HEK293 (cell line): ENCODE data around the gene TSPO.

Experiments
- CTCF ChIA-PET: fragments of 350-600 bp; formaldehyde crosslinking; extraction: SDS; loops from one replicate; lab custom pipeline; 2021; ENCODE audit warnings: antibody characterized with exemption; lab: Yijun Ruan, JAX
- POLR2A ChIA-PET: fragments of 300-600 bp; formaldehyde crosslinking; extraction: SDS; loops from one replicate; lab custom pipeline; 2020; ENCODE audit warnings: antibody characterized with exemption, inconsistent platforms; lab: Yijun Ruan, JAX
- H3K27ac ChIP-seq: fragments of 200-500 bp; sonication (Bioruptor generic); 2 replicates; pipeline ENCODE4 v1.5.1; 2014; ENCODE audit warnings: low read depth, low read length, control low read depth, inconsistent platforms; ENCODE audit errors: extremely low read depth
- H3K36me3 ChIP-seq, 2 experiments: fragments of 200-500 bp in 1 of 2; sonication (Bioruptor generic) in 1 of 2; 1 replicate in 1 of 2; 2 replicates in 1 of 2; pipeline ENCODE4 v1.5.1; 2014 to 2017; ENCODE audit warnings: inconsistent platforms in 2 of 2, low read length in 2 of 2; ENCODE audit not compliant: control insufficient read depth in 2 of 2, insufficient read depth in 1 of 2
- H3K4me1 ChIP-seq: fragments of 200-500 bp; sonication (Bioruptor generic); 2 replicates; pipeline ENCODE4 v1.5.1; 2014; ENCODE audit warnings: mild to moderate bottlenecking, low read length, inconsistent platforms; ENCODE audit not compliant: control insufficient read depth, insufficient read depth
- H3K4me3 ChIP-seq: 2 replicates; pipeline ENCODE4 v1.5.1; 2011; ENCODE audit warnings: low read depth, mild to moderate bottlenecking, control low read depth, low read length, moderate library complexity
- H3K9me3 ChIP-seq: fragments of 200-500 bp; sonication (Bioruptor generic); 2 replicates; pipeline ENCODE4 v1.5.1; 2014; ENCODE audit warnings: low read depth, low read length, inconsistent platforms; ENCODE audit not compliant: control insufficient read depth, insufficient read depth
- ATF2 ChIP-seq: fragments of 450-650 bp; formaldehyde crosslinking; IDR thresholded peaks from 2 replicates; pipeline ENCODE4 v1.5.1; 2016; ENCODE audit warnings: missing biosample characterization, missing genetic modification characterization, low read depth
- GLI4 ChIP-seq: fragments of 450-650 bp; formaldehyde crosslinking; IDR thresholded peaks from 2 replicates; pipeline ENCODE4 v1.5.1; 2016; ENCODE audit warnings: missing biosample characterization, missing genetic modification characterization
- GLIS2 ChIP-seq: fragments of 450-650 bp; formaldehyde crosslinking; IDR thresholded peaks from 2 replicates; pipeline ENCODE4 v1.5.1; 2016; ENCODE audit warnings: missing biosample characterization, missing genetic modification characterization
- KLF7 ChIP-seq: fragments of 450-650 bp; formaldehyde crosslinking; IDR thresholded peaks from 2 replicates; pipeline ENCODE4 v1.5.1; 2016; ENCODE audit warnings: missing biosample characterization, missing genetic modification characterization, borderline replicate concordance
- KLF9 ChIP-seq: fragments of 450-650 bp; formaldehyde crosslinking; IDR thresholded peaks from 2 replicates; pipeline ENCODE4 v1.5.1; 2016; ENCODE audit warnings: missing biosample characterization, missing genetic modification characterization, low read depth
- SETDB1 ChIP-seq: IDR thresholded peaks from one replicate; pipeline ENCODE4 v1.6.1; 2017; ENCODE audit warnings: mild to moderate bottlenecking, low read length, moderate library complexity, mixed read lengths; ENCODE audit not compliant: insufficient read length
- ZNF140 ChIP-seq: fragments of 450-650 bp; formaldehyde crosslinking; IDR thresholded peaks from 2 replicates; pipeline ENCODE4 v1.5.1; 2016; ENCODE audit warnings: missing biosample characterization, missing genetic modification characterization
- ZNF18 ChIP-seq: fragments of 450-650 bp; formaldehyde crosslinking; IDR thresholded peaks from 2 replicates; pipeline ENCODE4 v1.5.1; 2016; ENCODE audit warnings: missing biosample characterization, missing genetic modification characterization
- ZNF266 ChIP-seq: fragments of 450-650 bp; formaldehyde crosslinking; IDR thresholded peaks from 2 replicates; pipeline ENCODE4 v1.5.1; 2016; ENCODE audit warnings: missing biosample characterization, missing genetic modification characterization, low read depth
- ZNF324 ChIP-seq: fragments of 450-650 bp; formaldehyde crosslinking; IDR thresholded peaks from 2 replicates; pipeline ENCODE4 v1.5.1; 2016; ENCODE audit warnings: missing biosample characterization, missing genetic modification characterization
- ZNF404 ChIP-seq: fragments of 450-650 bp; formaldehyde crosslinking; IDR thresholded peaks from 2 replicates; pipeline ENCODE4 v1.5.1; 2017; ENCODE audit warnings: missing biosample characterization, missing genetic modification characterization
- ZNF426 ChIP-seq: fragments of 450-650 bp; formaldehyde crosslinking; IDR thresholded peaks from 2 replicates; pipeline ENCODE4 v1.5.1; 2017; ENCODE audit warnings: missing biosample characterization, missing genetic modification characterization, mild to moderate bottlenecking, inconsistent platforms, moderate library complexity
- ZNF473 ChIP-seq: fragments of 450-650 bp; formaldehyde crosslinking; IDR thresholded peaks from 2 replicates; pipeline ENCODE4 v1.5.1; 2017; ENCODE audit warnings: missing biosample characterization, missing genetic modification characterization
- ZNF629 ChIP-seq: fragments of 450-650 bp; formaldehyde crosslinking; IDR thresholded peaks from 2 replicates; pipeline ENCODE4 v1.5.1; 2017; ENCODE audit warnings: missing biosample characterization, missing genetic modification characterization
- ZNF664 ChIP-seq: fragments of 450-650 bp; formaldehyde crosslinking; IDR thresholded peaks from 2 replicates; pipeline ENCODE4 v1.5.1; 2016; ENCODE audit warnings: missing biosample characterization, missing genetic modification characterization
- ZSCAN23 ChIP-seq: fragments of 450-650 bp; formaldehyde crosslinking; IDR thresholded peaks from 2 replicates; pipeline ENCODE4 v1.5.1; 2016; ENCODE audit warnings: missing biosample characterization, missing genetic modification characterization
- TF ChIP-seq, protein P1 (sequence below): IDR thresholded peaks from 2 replicates; pipeline ENCODE4 v1.6.1; 2011; ENCODE audit warnings: mild to moderate bottlenecking, low read depth, low read length, borderline replicate concordance
- TF ChIP-seq, protein P2 (sequence below): fragments of 450-650 bp; formaldehyde crosslinking; IDR thresholded peaks from 2 replicates; pipeline ENCODE4 v1.5.1; 2016; ENCODE audit warnings: missing biosample characterization, missing genetic modification characterization
- TF ChIP-seq, protein P3 (sequence below): fragments of 450-650 bp; formaldehyde crosslinking; IDR thresholded peaks from 2 replicates; pipeline ENCODE4 v1.5.1; 2017; ENCODE audit warnings: missing biosample characterization, mild to moderate bottlenecking, missing genetic modification characterization, moderate library complexity
- TF ChIP-seq, protein P4 (sequence below): fragments of 450-650 bp; formaldehyde crosslinking; IDR thresholded peaks from 2 replicates; pipeline ENCODE4 v1.5.1; 2016; ENCODE audit warnings: missing biosample characterization, missing genetic modification characterization

Gene TSPO

GRCh38 chr22:43131773-43132501, 19.4 kb upstream of the TSPO start:
- TF ChIP-seq GLI4 (no peak), ZNF664 (tag by site-specific recombination) (no peak)
- Histone ChIP-seq H3K4me1 (peaks cover 3% of the 10 kb centered on the region), H3K36me3 (peaks cover 27 to 60% of the 10 kb centered on the region in 2 experiments), H3K9me3 (no peaks in the 10 kb centered on the region), H3K27ac (no peak overlapping the region), H3K4me3 (no peak overlapping the region)
- CTCF ChIA-PET: interaction anchor here (1.1 kb wide), 1 partner anchor 10 kb away, joined by 3 read pairs; no protein-coding TSS in a partner anchor
- POLR2A ChIA-PET: no interaction called here

- peaks cover 3% of the 10 kb centered on the region for H3K4me1 ChIP-seq
- TF ChIP-seq SETDB1 (no peak), ZNF426 (tag by site-specific recombination) (no peak), ZNF629 (tag by site-specific recombination) (no peak), ZNF404 (tag by site-specific recombination) (no peak), ZNF140 (tag by site-specific recombination) (no peak), ATF2 (tag by site-specific recombination) (no peak)
- TF ChIP-seq, protein P1, sequence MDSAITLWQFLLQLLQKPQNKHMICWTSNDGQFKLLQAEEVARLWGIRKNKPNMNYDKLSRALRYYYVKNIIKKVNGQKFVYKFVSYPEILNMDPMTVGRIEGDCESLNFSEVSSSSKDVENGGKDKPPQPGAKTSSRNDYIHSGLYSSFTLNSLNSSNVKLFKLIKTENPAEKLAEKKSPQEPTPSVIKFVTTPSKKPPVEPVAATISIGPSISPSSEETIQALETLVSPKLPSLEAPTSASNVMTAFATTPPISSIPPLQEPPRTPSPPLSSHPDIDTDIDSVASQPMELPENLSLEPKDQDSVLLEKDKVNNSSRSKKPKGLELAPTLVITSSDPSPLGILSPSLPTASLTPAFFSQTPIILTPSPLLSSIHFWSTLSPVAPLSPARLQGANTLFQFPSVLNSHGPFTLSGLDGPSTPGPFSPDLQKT: no peak
- H3K36me3 ChIP-seq: peaks cover 34 to 75% of the 10 kb centered on the region in 2 experiments
- POLR2A ChIA-PET: interaction anchor here (0.6 kb wide), 1 partner anchor 647 kb away, joined by 3 read pairs; no protein-coding TSS in a partner anchor
- CTCF ChIA-PET: no interaction called here
- H3K4me3 ChIP-seq: no peak overlapping the region
- H3K27ac ChIP-seq: no peak overlapping the region
- H3K9me3 ChIP-seq: no peaks in the 10 kb centered on the region
Observed at GRCh38 chr22:43133401-43133800, 18.0 kb upstream of the TSPO start.

- peaks cover under 1% of the 10 kb centered on the region for H3K4me1 ChIP-seq
- no peaks in the 10 kb centered on the region for H3K9me3 ChIP-seq
- H3K27ac ChIP-seq: no peak overlapping the region
- ChIA-PET POLR2A (no interaction called here), CTCF (interaction anchor here (0.6 to 1.4 kb wide), 2 partner anchors 8 to 35 kb away, joined by 3 to 6 read pairs; no protein-coding TSS in a partner anchor)
- H3K36me3 ChIP-seq: peaks cover 46 to 87% of the 10 kb centered on the region in 2 experiments
- H3K4me3 ChIP-seq: no peak overlapping the region
- no peak for TF ChIP-seq ZSCAN23 (tag by site-specific recombination)
- TF ChIP-seq, protein P2, sequence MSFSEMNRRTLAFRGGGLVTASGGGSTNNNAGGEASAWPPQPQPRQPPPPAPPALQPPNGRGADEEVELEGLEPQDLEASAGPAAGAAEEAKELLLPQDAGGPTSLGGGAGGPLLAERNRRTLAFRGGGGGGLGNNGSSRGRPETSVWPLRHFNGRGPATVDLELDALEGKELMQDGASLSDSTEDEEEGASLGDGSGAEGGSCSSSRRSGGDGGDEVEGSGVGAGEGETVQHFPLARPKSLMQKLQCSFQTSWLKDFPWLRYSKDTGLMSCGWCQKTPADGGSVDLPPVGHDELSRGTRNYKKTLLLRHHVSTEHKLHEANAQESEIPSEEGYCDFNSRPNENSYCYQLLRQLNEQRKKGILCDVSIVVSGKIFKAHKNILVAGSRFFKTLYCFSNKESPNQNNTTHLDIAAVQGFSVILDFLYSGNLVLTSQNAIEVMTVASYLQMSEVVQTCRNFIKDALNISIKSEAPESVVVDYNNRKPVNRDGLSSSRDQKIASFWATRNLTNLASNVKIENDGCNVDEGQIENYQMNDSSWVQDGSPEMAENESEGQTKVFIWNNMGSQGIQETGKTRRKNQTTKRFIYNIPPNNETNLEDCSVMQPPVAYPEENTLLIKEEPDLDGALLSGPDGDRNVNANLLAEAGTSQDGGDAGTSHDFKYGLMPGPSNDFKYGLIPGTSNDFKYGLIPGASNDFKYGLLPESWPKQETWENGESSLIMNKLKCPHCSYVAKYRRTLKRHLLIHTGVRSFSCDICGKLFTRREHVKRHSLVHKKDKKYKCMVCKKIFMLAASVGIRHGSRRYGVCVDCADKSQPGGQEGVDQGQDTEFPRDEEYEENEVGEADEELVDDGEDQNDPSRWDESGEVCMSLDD (tag by site-specific recombination): no peak
- TF ChIP-seq ZNF473 (tag by site-specific recombination): no peak
- no peak for TF ChIP-seq ZNF18 (tag by site-specific recombination)
- TF ChIP-seq KLF9: no peak
- TF ChIP-seq ZNF324 (tag by site-specific recombination): no peak
- TF ChIP-seq GLIS2 (tag by site-specific recombination): no peak
- TF ChIP-seq, protein P3, sequence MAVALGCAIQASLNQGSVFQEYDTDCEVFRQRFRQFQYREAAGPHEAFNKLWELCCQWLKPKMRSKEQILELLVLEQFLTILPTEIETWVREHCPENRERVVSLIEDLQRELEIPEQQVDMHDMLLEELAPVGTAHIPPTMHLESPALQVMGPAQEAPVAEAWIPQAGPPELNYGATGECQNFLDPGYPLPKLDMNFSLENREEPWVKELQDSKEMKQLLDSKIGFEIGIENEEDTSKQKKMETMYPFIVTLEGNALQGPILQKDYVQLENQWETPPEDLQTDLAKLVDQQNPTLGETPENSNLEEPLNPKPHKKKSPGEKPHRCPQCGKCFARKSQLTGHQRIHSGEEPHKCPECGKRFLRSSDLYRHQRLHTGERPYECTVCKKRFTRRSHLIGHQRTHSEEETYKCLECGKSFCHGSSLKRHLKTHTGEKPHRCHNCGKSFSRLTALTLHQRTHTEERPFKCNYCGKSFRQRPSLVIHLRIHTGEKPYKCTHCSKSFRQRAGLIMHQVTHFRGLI (tag by site-specific recombination): no peak
- TF ChIP-seq KLF7 (tag by site-specific recombination): no peak
- no peak for TF ChIP-seq ZNF266 (tag by site-specific recombination)
- TF ChIP-seq, protein P4, sequence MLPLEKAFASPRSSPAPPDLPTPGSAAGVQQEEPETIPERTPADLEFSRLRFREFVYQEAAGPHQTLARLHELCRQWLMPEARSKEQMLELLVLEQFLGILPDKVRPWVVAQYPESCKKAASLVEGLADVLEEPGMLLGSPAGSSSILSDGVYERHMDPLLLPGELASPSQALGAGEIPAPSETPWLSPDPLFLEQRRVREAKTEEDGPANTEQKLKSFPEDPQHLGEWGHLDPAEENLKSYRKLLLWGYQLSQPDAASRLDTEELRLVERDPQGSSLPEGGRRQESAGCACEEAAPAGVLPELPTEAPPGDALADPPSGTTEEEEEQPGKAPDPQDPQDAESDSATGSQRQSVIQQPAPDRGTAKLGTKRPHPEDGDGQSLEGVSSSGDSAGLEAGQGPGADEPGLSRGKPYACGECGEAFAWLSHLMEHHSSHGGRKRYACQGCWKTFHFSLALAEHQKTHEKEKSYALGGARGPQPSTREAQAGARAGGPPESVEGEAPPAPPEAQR (tag by site-specific recombination): no peak
Observed at GRCh38 chr22:43134553-43134952, 16.8 kb upstream of the TSPO start.
